Activated CD8-positive, alpha-beta T cell treated with anti-CD3 and anti-CD28 coated beads, Interleukin-2, amount 10 ng/mL, durations not matched to agents 7 days and 5 days (primary cell): ENCODE results near the gene NPLOC4. TPM values are rescaled to one million over a fixed set of nuclear protein-coding genes. Genes with fewer than 3 reads are reported as not detected.

Source experiments
- ATAC-seq: fragments of 150-1000 bp; cut with Tn5 transposase; one replicate; pipeline ENCODE4 v1.10.0; 2021; ENCODE audit warnings: moderate library complexity
- CTCF ChIA-PET: fragments of 350-600 bp; sonication (Branson Sonifier 250); formaldehyde crosslinking; loops from one replicate; lab custom pipeline; 2021; ENCODE audit warnings: antibody characterized with exemption; lab: Charles Lee
- POLR2A ChIA-PET: fragments of 350-600 bp; sonication (Branson Sonifier 250); formaldehyde crosslinking; loops from one replicate; lab custom pipeline; 2021; ENCODE audit warnings: antibody characterized with exemption; lab: Charles Lee
- DNase-seq: peaks from one replicate; pipeline ENCODE4 v3.0.0-alpha.2; 2020
- H3K27ac Mint-ChIP-seq: one replicate; pipeline ENCODE4 v1.8.0; 2021; ENCODE audit warnings: mild to moderate bottlenecking, mixed read lengths
- H3K27me3 Mint-ChIP-seq: one replicate; pipeline ENCODE4 v1.8.0; 2021; ENCODE audit warnings: low read depth, mixed read lengths
- H3K36me3 Mint-ChIP-seq: one replicate; pipeline ENCODE4 v1.8.0; 2021; ENCODE audit warnings: low read depth, mixed read lengths
- H3K4me1 Mint-ChIP-seq: one replicate; pipeline ENCODE4 v1.8.0; 2021; ENCODE audit warnings: low read depth, mixed read lengths
- H3K4me3 Mint-ChIP-seq: one replicate; pipeline ENCODE4 v1.8.0; 2021; ENCODE audit warnings: mild to moderate bottlenecking, mixed read lengths
- H3K9me3 Mint-ChIP-seq: one replicate; pipeline ENCODE4 v1.8.0; 2022; ENCODE audit warnings: mixed read lengths; ENCODE audit not compliant: insufficient read depth
- total RNA-seq, 2 experiments: library from RNA; stranded (reverse); gene quantifications; one replicate each; pipeline ENCODE4 v1.2.3, GENCODE V29; 2021

The NPLOC4 gene
- total RNA-seq, 2 experiments from 2014 or later: 113 TPM

DNA sequence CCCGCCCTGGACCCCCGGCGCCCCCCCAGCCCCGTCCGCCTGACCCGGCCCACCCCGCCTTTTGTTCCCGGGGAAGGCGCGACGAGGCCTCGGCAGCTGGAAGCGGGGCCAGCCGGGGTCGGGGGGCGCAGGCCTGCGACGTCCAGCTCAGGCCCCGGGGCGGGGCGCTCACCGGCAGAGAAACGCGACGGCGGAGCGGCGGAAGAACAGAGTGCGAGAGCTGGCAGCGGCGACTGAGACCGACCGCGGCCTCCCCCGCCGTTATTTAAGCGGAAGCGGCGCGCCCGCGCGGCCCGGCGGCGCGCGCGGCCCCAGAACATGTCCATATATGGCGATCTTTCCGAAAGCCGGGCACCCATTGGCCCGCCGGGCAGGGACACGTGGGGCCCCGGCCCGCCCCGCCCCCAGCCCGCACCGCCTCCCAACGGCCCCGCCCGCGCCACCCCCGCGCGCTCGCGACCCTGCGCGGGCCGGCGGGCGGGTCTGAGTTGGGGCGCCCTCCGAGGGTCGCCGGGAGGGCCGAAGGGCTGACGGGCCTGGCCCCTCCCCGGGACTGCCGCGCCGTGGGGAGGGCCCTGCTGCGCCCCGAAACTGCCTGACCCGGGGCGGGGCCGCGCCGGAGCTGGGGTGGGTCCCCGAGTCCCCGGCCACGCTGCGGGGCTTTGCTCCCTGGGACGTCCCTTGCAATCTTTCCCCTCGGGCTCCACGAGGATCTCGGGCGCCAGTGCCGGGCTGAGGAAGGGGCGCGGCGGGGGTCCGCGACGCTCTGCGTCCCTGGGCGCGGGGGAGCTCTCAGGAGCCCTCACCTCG is 124.1 kb downstream of the NPLOC4 start, which contains the start of gene ACTG1:
ACTG1 (minus strand) TSS at position 238 of the 810 bp plus-strand sequence. CDS start 445 bp downstream, outside the sequence.
- H3K27me3 Mint-ChIP-seq: no peaks in the 10 kb centered on the region
- H3K27ac Mint-ChIP-seq: peak within 1 kb of the TSS; percentile 96
- ATAC-seq (peak; percentile 59), DNase-seq (peak; percentile 93)
- H3K4me1 Mint-ChIP-seq: peaks cover 32% of the 10 kb centered on the region
- peak within 1 kb of the TSS; percentile 95 for H3K4me3 Mint-ChIP-seq
- H3K36me3 Mint-ChIP-seq: peaks cover 50% of the 10 kb centered on the region
- POLR2A ChIA-PET: interaction anchor here (0.5 to 3.0 kb wide), 9 partner anchors 9 to 1734 kb away, joined by 3 to 13 read pairs (median 4); partner anchors contain the start of gene FAAP100
- CTCF ChIA-PET: interaction anchor here (1.5 to 3.9 kb wide), 2 partner anchors 28 to 220 kb away, joined by 3 to 14 read pairs; no protein-coding TSS in a partner anchor
- H3K9me3 Mint-ChIP-seq: no peaks in the 10 kb centered on the region

DNA sequence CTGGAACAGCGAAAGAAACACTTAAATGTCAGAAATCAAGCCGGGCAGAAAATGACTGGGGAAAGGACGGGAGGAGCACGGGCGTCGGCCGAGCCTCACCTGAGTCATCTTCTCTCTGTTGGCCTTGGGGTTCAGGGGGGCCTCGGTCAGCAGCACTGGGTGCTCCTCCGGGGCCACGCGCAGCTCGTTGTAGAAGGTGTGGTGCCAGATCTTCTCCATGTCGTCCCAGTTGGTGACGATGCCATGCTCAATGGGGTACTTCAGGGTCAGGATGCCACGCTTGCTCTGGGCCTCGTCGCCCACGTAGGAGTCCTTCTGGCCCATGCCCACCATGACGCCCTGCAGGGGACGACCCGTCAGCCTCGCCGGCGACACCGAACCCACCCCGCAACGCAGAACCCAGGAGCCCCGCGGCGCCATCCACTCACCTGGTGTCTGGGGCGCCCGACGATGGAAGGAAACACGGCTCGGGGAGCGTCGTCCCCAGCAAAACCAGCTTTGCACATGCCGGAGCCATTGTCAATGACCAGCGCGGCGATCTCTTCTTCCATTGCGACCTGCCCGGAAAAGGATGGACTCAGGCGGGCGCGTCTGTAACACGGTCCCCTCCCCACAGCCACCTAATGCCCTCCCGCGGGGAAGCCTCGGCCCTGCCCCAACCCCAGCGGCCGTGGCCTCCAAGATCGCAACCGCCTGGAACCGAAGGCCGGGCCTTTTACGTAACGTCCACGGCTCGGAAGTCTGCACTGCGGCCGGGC is 124.9 kb downstream of the NPLOC4 start:
- H3K27me3 Mint-ChIP-seq: no peaks in the 10 kb centered on the region
- POLR2A ChIA-PET: interaction anchor here (0.5 to 3.0 kb wide), 7 partner anchors 11 to 1734 kb away, joined by 3 to 13 read pairs (median 7); partner anchors contain the start of gene FAAP100
- no peaks in the 10 kb centered on the region for H3K9me3 Mint-ChIP-seq
- H3K27ac Mint-ChIP-seq: peak overlapping the region; percentile 96
- H3K4me3 Mint-ChIP-seq: peak overlapping the region; percentile 95
- CTCF ChIA-PET: interaction anchor here (3.9 kb wide), 1 partner anchor 27 kb away, joined by 14 read pairs; no protein-coding TSS in a partner anchor
- H3K36me3 Mint-ChIP-seq: peaks cover 50% of the 10 kb centered on the region
- peaks cover 32% of the 10 kb centered on the region for H3K4me1 Mint-ChIP-seq
- DNase-seq: peak; percentile 64
- ATAC-seq: peak; percentile 20

GRCh38 chr17:81511554-81511803 is 125.4 kb downstream of the NPLOC4 start:
- Mint-ChIP-seq H3K27ac (peak overlapping the region; percentile 96), H3K4me1 (peaks cover 29% of the 10 kb centered on the region), H3K27me3 (no peaks in the 10 kb centered on the region), H3K36me3 (peaks cover 46% of the 10 kb centered on the region), H3K4me3 (peak overlapping the region; percentile 95), H3K9me3 (no peaks in the 10 kb centered on the region)
- CTCF ChIA-PET: interaction anchor here (3.9 kb wide), 1 partner anchor 27 kb away, joined by 14 read pairs; no protein-coding TSS in a partner anchor
- POLR2A ChIA-PET: interaction anchor here (1.0 to 3.0 kb wide), 6 partner anchors 12 to 40 kb away, joined by 4 to 13 read pairs (median 8); partner anchors contain the start of gene FAAP100
- ATAC-seq: no peak
- DNase-seq: no peak

- CTCF ChIA-PET: interaction anchor here (3.9 kb wide), 1 partner anchor 26 kb away, joined by 14 read pairs; no protein-coding TSS in a partner anchor
Observed at GRCh38 chr17:81510785-81511553, 125.9 kb downstream of the NPLOC4 start.

GRCh38 chr17:81509972-81510784 is 126.7 kb downstream of the NPLOC4 start:
- ATAC-seq (no peak), DNase-seq (no peak)
- H3K4me3 Mint-ChIP-seq: peak overlapping the region; percentile 95
- POLR2A ChIA-PET: interaction anchor here (0.7 to 3.3 kb wide), 8 partner anchors 11 to 939 kb away, joined by 3 to 18 read pairs (median 6); partner anchors contain the start of gene FAAP100
- no peaks in the 10 kb centered on the region for H3K27me3 Mint-ChIP-seq
- CTCF ChIA-PET: interaction anchor here (0.6 to 3.9 kb wide), 2 partner anchors 13 to 25 kb away, joined by 3 to 14 read pairs; no protein-coding TSS in a partner anchor
- peaks cover 18% of the 10 kb centered on the region for H3K4me1 Mint-ChIP-seq
- H3K27ac Mint-ChIP-seq: peak overlapping the region; percentile 96
- peaks cover 43% of the 10 kb centered on the region for H3K36me3 Mint-ChIP-seq
- H3K9me3 Mint-ChIP-seq: no peaks in the 10 kb centered on the region

More at GRCh38 chr17:81510785-81511553, 125.9 kb downstream of the NPLOC4 start:
- ATAC-seq: no peak
- H3K4me3 Mint-ChIP-seq: peak overlapping the region; percentile 95
- H3K36me3 Mint-ChIP-seq: peaks cover 45% of the 10 kb centered on the region
- no peaks in the 10 kb centered on the region for H3K9me3 Mint-ChIP-seq
- H3K27me3 Mint-ChIP-seq: no peaks in the 10 kb centered on the region
- peak overlapping the region; percentile 96 for H3K27ac Mint-ChIP-seq
- POLR2A ChIA-PET: interaction anchor here (0.6 to 3.0 kb wide), 7 partner anchors 12 to 416 kb away, joined by 3 to 13 read pairs (median 5); partner anchors contain the start of gene FAAP100
- peak; percentile 71 for DNase-seq
- peaks cover 23% of the 10 kb centered on the region for H3K4me1 Mint-ChIP-seq

DNA sequence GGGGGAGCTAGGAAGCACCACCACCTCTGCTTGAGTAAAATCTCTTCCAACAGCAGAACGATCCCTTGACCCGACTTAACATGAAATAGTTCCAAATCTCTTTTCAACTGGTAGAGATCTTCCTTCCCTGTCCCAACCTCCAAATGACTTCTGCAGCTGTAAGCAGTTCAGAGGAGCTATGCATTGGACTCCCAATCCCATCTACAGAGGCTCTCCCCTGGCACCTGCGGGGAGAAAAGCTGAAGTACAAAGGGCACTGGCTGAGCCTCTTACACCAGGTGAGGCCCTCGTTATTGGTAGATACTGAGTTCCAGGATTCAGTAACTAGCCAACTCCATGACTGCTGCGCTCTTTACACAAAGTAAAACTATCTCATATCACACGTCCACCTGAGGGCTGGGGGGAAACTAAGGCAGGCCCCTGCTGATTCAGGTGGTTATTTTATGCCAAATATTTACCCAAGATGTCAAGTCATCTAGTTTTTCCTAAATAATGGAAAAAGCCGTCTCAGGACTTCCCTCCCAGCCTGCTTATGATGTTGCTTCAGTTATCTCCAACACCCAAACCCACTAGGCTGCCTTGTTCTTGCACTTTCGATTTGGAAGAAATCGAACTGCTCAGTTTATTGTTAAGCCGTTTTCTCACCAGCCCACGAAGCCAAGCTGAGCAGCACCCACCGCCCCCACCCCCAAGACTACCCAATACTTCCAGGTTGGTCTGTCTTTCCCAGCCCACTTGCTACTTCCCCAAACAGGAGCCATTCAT is 127.5 kb downstream of the NPLOC4 start:
- H3K36me3 Mint-ChIP-seq: peaks cover 43% of the 10 kb centered on the region
- ChIA-PET CTCF (interaction anchor here (0.8 to 2.1 kb wide), 5 partner anchors 25 to 256 kb away, joined by 3 to 7 read pairs (median 3); partner anchors contain the start of genes FAAP100 and SLC38A10), POLR2A (interaction anchor here (0.6 to 3.3 kb wide), 6 partner anchors 11 to 361 kb away, joined by 4 to 18 read pairs (median 5); partner anchors contain the start of gene SLC38A10)
- DNase-seq (no peak), ATAC-seq (no peak)
- peak overlapping the region; percentile 96 for H3K27ac Mint-ChIP-seq
- H3K4me3 Mint-ChIP-seq: peak overlapping the region; percentile 95
- no peaks in the 10 kb centered on the region for H3K9me3 Mint-ChIP-seq
- H3K4me1 Mint-ChIP-seq: peaks cover 18% of the 10 kb centered on the region
- peaks cover 4% of the 10 kb centered on the region for H3K27me3 Mint-ChIP-seq

- peaks cover 4% of the 10 kb centered on the region for H3K27me3 Mint-ChIP-seq
- H3K4me1 Mint-ChIP-seq: peaks cover 18% of the 10 kb centered on the region
- DNase-seq (no peak), ATAC-seq (no peak)
- H3K9me3 Mint-ChIP-seq: no peaks in the 10 kb centered on the region
- ChIA-PET CTCF (interaction anchor here (0.8 to 2.1 kb wide), 5 partner anchors 24 to 256 kb away, joined by 3 to 7 read pairs (median 3); partner anchors contain the start of genes FAAP100 and SLC38A10), POLR2A (interaction anchor here (0.6 to 3.3 kb wide), 8 partner anchors 8 to 500 kb away, joined by 3 to 18 read pairs (median 4); partner anchors contain the start of gene SLC38A10)
- peak overlapping the region; percentile 96 for H3K27ac Mint-ChIP-seq
- peak overlapping the region; percentile 95 for H3K4me3 Mint-ChIP-seq
- peaks cover 43% of the 10 kb centered on the region for H3K36me3 Mint-ChIP-seq
Observed at GRCh38 chr17:81508639-81509206, 128.2 kb downstream of the NPLOC4 start.
